ENCODE results near the gene STAG1. TPM values are rescaled to one million over a fixed set of nuclear protein-coding genes. Genes with fewer than 3 reads are reported as not detected.

Gene STAG1
- total and polyA plus RNA-seq, 2 of the 13 experiments (the other 11 are each of a cell fraction or from before 2014, with no cell fraction given), result 6.2 to 25.9 TPM

- TF ChIP-seq TERF1 (CRISPR knock-in tag; IDR thresholded peaks at IDR 0.05) (no peak), NRL (CRISPR knock-in tag; IDR thresholded peaks at IDR 0.05; ENCODE audit: borderline replicate concordance) (peak; percentile 73; the same call in 1 of the 2 replicates), MTERF4 (CRISPR knock-in tag; IDR thresholded peaks at IDR 0.05) (peak; percentile 38; the same call in 1 of the 2 replicates), ZNF354B (CRISPR knock-in tag; IDR thresholded peaks at IDR 0.05) (no peak), GMEB2 (CRISPR knock-in tag; IDR thresholded peaks at IDR 0.05; ENCODE audit: low read depth) (peak; percentile 64; the same call in 1 of the 2 replicates), NAIF1 (CRISPR knock-in tag; IDR thresholded peaks at IDR 0.05; ENCODE audit: borderline replicate concordance) (peak; percentile 56; the same call in 1 of the 2 replicates), FOXK1 (CRISPR knock-in tag; IDR thresholded peaks at IDR 0.05; ENCODE audit: borderline replicate concordance, low read depth) (peak; percentile 81; the same call in 1 of the 2 replicates), ZEB1 (IDR thresholded peaks at IDR 0.05; ENCODE audit: insufficient replicate concordance, low read depth) (no peak), KLF16 (CRISPR knock-in tag; IDR thresholded peaks at IDR 0.05) (peak in 1 of 2 experiments; percentile 27; a peak in 1 of 4 replicates), HOMEZ (CRISPR knock-in tag; IDR thresholded peaks at IDR 0.05; ENCODE audit: low read depth) (0 out of 2 replicates have a peak, but pooled peaks have one; percentile 85), KLF13 (CRISPR knock-in tag; IDR thresholded peaks at IDR 0.05) (no peak), RXRB (CRISPR knock-in tag; IDR thresholded peaks at IDR 0.05; ENCODE audit: borderline replicate concordance) (peak; percentile 43; the same call in 1 of the 2 replicates), ARID4A (CRISPR knock-in tag; IDR thresholded peaks at IDR 0.05; ENCODE audit: borderline replicate concordance) (peak; percentile 53; the same call in 1 of the 2 replicates), MED1 (CRISPR knock-in tag; IDR thresholded peaks at IDR 0.05) (peak; percentile 84), BORCS8-MEF2B (CRISPR knock-in tag; IDR thresholded peaks at IDR 0.05) (0 out of 2 replicates have a peak, but pooled peaks have one; percentile 74), DMAP1 (CRISPR knock-in tag; IDR thresholded peaks at IDR 0.05) (peak; percentile 85), GABPB1 (CRISPR knock-in tag; IDR thresholded peaks at IDR 0.05) (peak; percentile 87), XRCC5 (optimal IDR thresholded peaks at IDR 0.05; ENCODE audit: low read length) (peak; percentile 82)
Measured at GRCh38 chr3:136752422-136753325, 496 bp upstream of the STAG1 start (continued).

All from HepG2 (cell line).